OCI-LY7 (cell line): ENCODE measurements around the gene THAP12. TPM values are rescaled to one million over a fixed set of nuclear protein-coding genes. Genes with fewer than 3 reads are reported as not detected.

ENCODE experiments used
- BruUV-seq: library from RNA; stranded (reverse); fragments of 400-500 nt; replicated peaks from 2 replicates; lab custom pipeline; 2021; lab: Mats Ljungman, UMichigan
- CTCF ChIA-PET: fragments of 300-600 bp; sonication (Branson Sonifier 250); formaldehyde crosslinking; loops from one replicate; lab custom pipeline; 2022; ENCODE audit warnings: antibody characterized with exemption; ENCODE audit not compliant: unreplicated experiment; lab: Charles Lee
- POLR2A ChIA-PET: fragments of 300-600 bp; sonication (Branson Sonifier 250); formaldehyde crosslinking; loops from one replicate; lab custom pipeline; 2022; ENCODE audit warnings: antibody characterized with exemption; lab: Charles Lee
- DNase-seq: peaks from one replicate; pipeline ENCODE4 v3.0.0-alpha.2; 2015; ENCODE audit warnings: low spot score
- H2AFZ ChIP-seq: fragments of 200-600 bp; sonication (generic), shearing (Covaris generic); 2 replicates; pipeline ENCODE4 v1.6.1; 2014; ENCODE audit warnings: mild to moderate bottlenecking, antibody characterized with exemption, low read length, moderate library complexity
- H3K27ac ChIP-seq: fragments of 200-600 bp; sonication (generic); 2 replicates; pipeline ENCODE4 v1.5.1; 2014; ENCODE audit warnings: mixed run types, low read depth, mild to moderate bottlenecking, moderate library complexity, low read length, inconsistent platforms; ENCODE audit not compliant: poor library complexity, severe bottlenecking
- H3K36me3 ChIP-seq: fragments of 200-600 bp; sonication (generic); 2 replicates; pipeline ENCODE4 v1.6.1; 2014; ENCODE audit warnings: mild to moderate bottlenecking, antibody characterized with exemption, low read length, moderate library complexity, mixed read lengths; ENCODE audit not compliant: insufficient read depth
- H3K4me1 ChIP-seq: fragments of 200-600 bp; sonication (generic); 2 replicates; pipeline ENCODE4 v1.5.1; 2014; ENCODE audit warnings: mild to moderate bottlenecking, low read length; ENCODE audit not compliant: insufficient read depth, poor library complexity, severe bottlenecking
- H3K4me2 ChIP-seq: fragments of 200-600 bp; sonication (generic); 2 replicates; pipeline ENCODE4 v1.6.1; 2014; ENCODE audit warnings: mild to moderate bottlenecking, low read length
- H3K4me3 ChIP-seq: fragments of 200-600 bp; sonication (generic); 2 replicates; pipeline ENCODE4 v1.5.1; 2014; ENCODE audit warnings: mild to moderate bottlenecking, low read depth, low read length; ENCODE audit not compliant: poor library complexity, severe bottlenecking
- H3K79me2 ChIP-seq: fragments of 200-600 bp; sonication (generic); 2 replicates; pipeline ENCODE4 v1.6.1; 2016; ENCODE audit warnings: low read depth, mild to moderate bottlenecking, low read length, moderate library complexity, mixed read lengths; ENCODE audit not compliant: insufficient read depth
- H3K9me2 ChIP-seq: fragments of 200-600 bp; sonication (generic); 2 replicates; pipeline ENCODE4 v1.6.1; 2016; ENCODE audit warnings: mild to moderate bottlenecking, low read length, mixed read lengths; ENCODE audit not compliant: insufficient read depth
- H3K9me3 ChIP-seq: fragments of 200-600 bp; sonication (generic); 2 replicates; pipeline ENCODE4 v1.6.1; 2014; ENCODE audit warnings: mild to moderate bottlenecking, mixed run types, low read length, mixed read lengths
- H4K20me1 ChIP-seq: fragments of 200-600 bp; sonication (generic); 2 replicates; pipeline ENCODE4 v1.6.1; 2014; ENCODE audit warnings: mild to moderate bottlenecking, antibody characterized with exemption, low read length, moderate library complexity, mixed read lengths; ENCODE audit not compliant: insufficient read depth
- CTCF ChIP-seq: fragments of 200-600 bp; sonication (generic); conservative IDR thresholded peaks from 2 replicates; pipeline ENCODE4 v1.5.1; 2014; ENCODE audit warnings: mild to moderate bottlenecking, antibody characterized with exemption, low read length, moderate library complexity, mixed read lengths
- EZH2phosphoT487 ChIP-seq: fragments of 200-600 bp; sonication (generic); IDR thresholded peaks from 2 replicates; pipeline ENCODE4 v1.6.1; 2018; ENCODE audit warnings: low read depth, borderline replicate concordance, mild to moderate bottlenecking, mixed run types, antibody characterized with exemption, low read length, moderate library complexity, mixed read lengths
- intact Hi-C: fragments of 100-400 bp; cut with micrococcal nuclease; formaldehyde crosslinking; loops from one replicate; pipeline ENCODE4 v1.10.0; 2022; ENCODE audit not compliant: unreplicated experiment
- total RNA-seq, 2 experiments: library from RNA; depleted of rRNA in 1 of 2; stranded (reverse); fragments of >200 nt in 1 of 2; shearing (Covaris generic) in 1 of 2; gene quantifications; 2 replicates each; pipeline ENCODE4 v1.2.3, GENCODE V29; 2014 to 2022

Gene THAP12
- total RNA-seq, 2 experiments from 2014 or later = 55.7 to 74.7 TPM

GRCh38 chr11:76348348-76348747 lies 32.6 kb downstream of the THAP12 start:
- intact Hi-C loops = loop anchor here (10.0 kb wide), 1 partner anchor 76 kb away; no protein-coding TSS in a partner anchor
- Histone ChIP-seq H3K79me2 (no peaks in the 10 kb centered on the region), H3K4me1 (no peaks in the 10 kb centered on the region), H3K27ac (no peak overlapping the region), H4K20me1 (no peaks in the 10 kb centered on the region), H3K36me3 (peaks cover 38% of the 10 kb centered on the region), H3K9me3 (no peaks in the 10 kb centered on the region), H2AFZ (no peak overlapping the region), H3K4me3 (no peak overlapping the region), H3K9me2 (no peaks in the 10 kb centered on the region), H3K4me2 (no peak overlapping the region)
- TF ChIP-seq CTCF (no peak), EZH2phosphoT487 (no peak)
- POLR2A ChIA-PET = interaction anchor here (1.5 kb wide), 1 partner anchor 14 kb away, joined by 4 read pairs; no protein-coding TSS in a partner anchor
- no TSS peak for BruUV-seq
- CTCF ChIA-PET = no interaction called here
- DNase-seq = no peak

- no peak overlapping the region for H3K27ac ChIP-seq
- H4K20me1 ChIP-seq = no peaks in the 10 kb centered on the region
- 0 out of 2 replicates have a peak, but pooled peaks have one; percentile 9 for TF ChIP-seq CTCF
- TF ChIP-seq EZH2phosphoT487 = no peak
- ChIA-PET POLR2A (interaction anchor here (0.5 to 0.7 kb wide), 2 partner anchors 120 to 127 kb away, joined by 3 read pairs; no protein-coding TSS in a partner anchor), CTCF (no interaction called here)
- no peak overlapping the region for H3K4me2 ChIP-seq
- no peak overlapping the region for H3K4me3 ChIP-seq
- no peaks in the 10 kb centered on the region for H3K79me2 ChIP-seq
- H2AFZ ChIP-seq = no peak overlapping the region
- no peaks in the 10 kb centered on the region for H3K9me2 ChIP-seq
- no peaks in the 10 kb centered on the region for H3K9me3 ChIP-seq
- H3K4me1 ChIP-seq = no peaks in the 10 kb centered on the region
- no TSS peak for BruUV-seq
- DNase-seq = no peak
- H3K36me3 ChIP-seq = peaks cover 29% of the 10 kb centered on the region
- intact Hi-C loops = loop anchor here (10.0 kb wide), 1 partner anchor 77 kb away; no protein-coding TSS in a partner anchor
These were observed 33.5 kb downstream of the THAP12 start for GRCh38 chr11:76347466-76347865.

- peak; percentile 14 for DNase-seq
- Histone ChIP-seq H3K36me3 (no peaks in the 10 kb centered on the region), H3K4me1 (no peaks in the 10 kb centered on the region), H3K9me3 (peaks cover 17% of the 10 kb centered on the region), H3K79me2 (no peaks in the 10 kb centered on the region), H3K4me2 (no peak overlapping the region), H4K20me1 (no peaks in the 10 kb centered on the region), H3K4me3 (no peak overlapping the region), H3K9me2 (no peaks in the 10 kb centered on the region), H3K27ac (no peak overlapping the region), H2AFZ (no peak overlapping the region)
- TF ChIP-seq EZH2phosphoT487 (no peak), CTCF (no peak)
- ChIA-PET CTCF (no interaction called here), POLR2A (no interaction called here)
- no TSS peak for BruUV-seq
- intact Hi-C loops = loop anchor here (10.0 kb wide), 1 partner anchor 346 kb away; no protein-coding TSS in a partner anchor
These were observed 41.7 kb downstream of the THAP12 start for GRCh38 chr11:76339221-76339620.
